Amygdala (tissue), 56 donors: ENCODE measurements around the gene EPHA10.
"Not testable (repeated sequence)": the region's sequence is repeated elsewhere in the genome, so short reads cannot be mapped to it uniquely, and the experiment has no call there.

ENCODE experiments used
- DNase-seq, 56 donors: peaks; one replicate each; lab custom pipeline; 2025; lab: John Stamatoyannopoulos, UW

EPHA10 gene

GRCh38 chr1:37718901-37719571, 45.9 kb downstream of the EPHA10 start:
- no peak for DNase-seq

GRCh38 chr1:37718181-37718900, 46.6 kb downstream of the EPHA10 start:
- DNase-seq = no peak

- DNase-seq = no peak
Measured at GRCh38 chr1:37717631-37718030, 47.3 kb downstream of the EPHA10 start.

GRCh38 chr1:37716321-37716720, 48.6 kb downstream of the EPHA10 start:
- no peak for DNase-seq

- no peak for DNase-seq
Measured at GRCh38 chr1:37714689-37715088, 50.2 kb downstream of the EPHA10 start.

- DNase-seq = no peak
Measured at GRCh38 chr1:37714226-37714625, 50.7 kb downstream of the EPHA10 start.

GRCh38 chr1:37708471-37708870, 56.4 kb downstream of the EPHA10 start:
- no peak for DNase-seq

- DNase-seq = peak in 2 of 56 donors; percentile 5 to 10
Measured at GRCh38 chr1:37705399-37705798, 59.5 kb downstream of the EPHA10 start.

- no peak for DNase-seq
Measured at GRCh38 chr1:37704966-37705365, 60.0 kb downstream of the EPHA10 start.

GRCh38 chr1:37703061-37703460, 61.9 kb downstream of the EPHA10 start:
- DNase-seq = no peak

- no peak for DNase-seq
Measured at GRCh38 chr1:37701051-37701450, 63.9 kb downstream of the EPHA10 start.

- no peak for DNase-seq
Measured at GRCh38 chr1:37699147-37699546, 65.8 kb downstream of the EPHA10 start.

- no peak for DNase-seq
Measured at GRCh38 chr1:37697737-37698136, 67.2 kb downstream of the EPHA10 start.

GRCh38 chr1:37697090-37697489, 67.8 kb downstream of the EPHA10 start:
- DNase-seq = no peak

- peak in 1 of 56 donors; percentile 24 for DNase-seq
Measured at GRCh38 chr1:37692834-37693175, 72.1 kb downstream of the EPHA10 start.

- peak; percentile 66 to 99 (median 97) for DNase-seq
Measured at GRCh38 chr1:37692078-37692833, 72.7 kb downstream of the EPHA10 start, which contains the start of gene CDCA8. TSS of gene CDCA8 (plus strand) at chr1:37692516. CDS start at chr1:37692691, 175 bp downstream.

- DNase-seq = peak in 9 of 56 donors; percentile 3 to 49 (median 29)
Measured at GRCh38 chr1:37691497-37692077, 73.3 kb downstream of the EPHA10 start.

- no peak for DNase-seq
Measured at GRCh38 chr1:37688926-37689325, 76.0 kb downstream of the EPHA10 start.

GRCh38 chr1:37687764-37688163, 77.2 kb downstream of the EPHA10 start:
- not testable (repeated sequence) for DNase-seq

GRCh38 chr1:37685722-37686121, 79.2 kb downstream of the EPHA10 start:
- no peak for DNase-seq

- not testable (repeated sequence) for DNase-seq
Measured at GRCh38 chr1:37684182-37684581, 80.7 kb downstream of the EPHA10 start.
